Astrocyte (in vitro differentiated cells and primary cell): ENCODE measurements around the gene CRELD2. TPM values are rescaled to one million over a fixed set of nuclear protein-coding genes. Genes with fewer than 3 reads are reported as not detected.
A peak's percentile ranks its signal among the peaks of the same experiment; 100 is the strongest.

Experiments
- DNase-seq: peaks from one replicate; pipeline ENCODE4 v3.0.0-alpha.2; 2010; ENCODE audit warnings: low read depth
- FAIRE-seq: peaks from 2 replicates; lab custom pipeline; 2011; peaks lifted over from hg19 to GRCh38; lab: Jason Lieb, UNC
- H2AFZ ChIP-seq: 2 replicates; pipeline ENCODE4 v1.6.0; 2012; ENCODE audit warnings: low read depth, low read length, inconsistent platforms
- H3K27ac ChIP-seq: 2 replicates; pipeline ENCODE4 v1.5.1; 2011; ENCODE audit warnings: low read depth, low read length, inconsistent platforms
- H3K27me3 ChIP-seq: 2 replicates; pipeline ENCODE4 v1.6.0; 2011; ENCODE audit warnings: low read length, inconsistent platforms; ENCODE audit not compliant: insufficient read depth
- H3K36me3 ChIP-seq: 2 replicates; pipeline ENCODE4 v1.5.1; 2011; ENCODE audit warnings: low read length, inconsistent platforms; ENCODE audit not compliant: insufficient read depth
- H3K4me1 ChIP-seq: 2 replicates; pipeline ENCODE4 v1.5.1; 2011; ENCODE audit warnings: low read length, inconsistent platforms; ENCODE audit not compliant: insufficient read depth
- H3K4me2 ChIP-seq: 2 replicates; pipeline ENCODE4 v1.6.0; 2012; ENCODE audit warnings: low read length, inconsistent platforms
- H3K4me3 ChIP-seq: 2 replicates; pipeline ENCODE4 v1.5.1; 2011; ENCODE audit warnings: low read depth, mild to moderate bottlenecking, low read length, inconsistent platforms; ENCODE audit not compliant: insufficient read depth
- H3K79me2 ChIP-seq: 2 replicates; pipeline ENCODE4 v1.6.0; 2012; ENCODE audit warnings: mild to moderate bottlenecking, low read length, inconsistent platforms; ENCODE audit not compliant: insufficient read depth
- H3K9ac ChIP-seq: 2 replicates; pipeline ENCODE4 v1.6.0; 2012; ENCODE audit warnings: mild to moderate bottlenecking, low read length, inconsistent platforms
- H3K9me3 ChIP-seq: 2 replicates; pipeline ENCODE4 v1.5.1; 2012; ENCODE audit warnings: low read depth, mild to moderate bottlenecking, low read length, inconsistent platforms; ENCODE audit not compliant: insufficient read depth
- H4K20me1 ChIP-seq: 2 replicates; pipeline ENCODE4 v1.6.0; 2012; ENCODE audit warnings: low read length, inconsistent platforms; ENCODE audit not compliant: insufficient read depth
- H3K27ac Mint-ChIP-seq: one replicate; pipeline ENCODE4 v1.8.0; 2021; ENCODE audit warnings: mild to moderate bottlenecking, mixed read lengths; ENCODE audit not compliant: unreplicated experiment
- H3K27me3 Mint-ChIP-seq: one replicate; pipeline ENCODE4 v1.8.0; 2021; ENCODE audit warnings: low read depth, mixed read lengths; ENCODE audit not compliant: unreplicated experiment
- H3K36me3 Mint-ChIP-seq: one replicate; pipeline ENCODE4 v1.8.0; 2021; ENCODE audit warnings: low read depth, mixed read lengths; ENCODE audit not compliant: unreplicated experiment
- H3K4me1 Mint-ChIP-seq: one replicate; pipeline ENCODE4 v1.8.0; 2021; ENCODE audit warnings: low read depth, mixed read lengths; ENCODE audit not compliant: unreplicated experiment
- H3K4me3 Mint-ChIP-seq: one replicate; pipeline ENCODE4 v1.8.0; 2021; ENCODE audit warnings: mild to moderate bottlenecking, moderate library complexity, mixed read lengths; ENCODE audit not compliant: unreplicated experiment
- H3K9me3 Mint-ChIP-seq: one replicate; pipeline ENCODE4 v1.8.0; 2021; ENCODE audit warnings: mild to moderate bottlenecking, mixed read lengths; ENCODE audit not compliant: unreplicated experiment
- EZH2 ChIP-seq: IDR thresholded peaks from 2 replicates; pipeline ENCODE4 v1.6.1; 2012; ENCODE audit warnings: mild to moderate bottlenecking, low read length, inconsistent platforms; ENCODE audit not compliant: insufficient read depth
- total RNA-seq: library from RNA; stranded (reverse); gene quantifications from 2 replicates; pipeline ENCODE4 v1.2.1, GENCODE V29; 2021
- TF ChIP-seq, protein P1 (sequence below): IDR thresholded peaks from 2 replicates; pipeline ENCODE4 v1.5.1; 2011; ENCODE audit warnings: low read depth, mild to moderate bottlenecking, inconsistent platforms, low read length, moderate library complexity; ENCODE audit not compliant: insufficient read depth

Gene CRELD2
- total RNA-seq, 1 donor from 2014 or later: 49.6 TPM

DNA sequence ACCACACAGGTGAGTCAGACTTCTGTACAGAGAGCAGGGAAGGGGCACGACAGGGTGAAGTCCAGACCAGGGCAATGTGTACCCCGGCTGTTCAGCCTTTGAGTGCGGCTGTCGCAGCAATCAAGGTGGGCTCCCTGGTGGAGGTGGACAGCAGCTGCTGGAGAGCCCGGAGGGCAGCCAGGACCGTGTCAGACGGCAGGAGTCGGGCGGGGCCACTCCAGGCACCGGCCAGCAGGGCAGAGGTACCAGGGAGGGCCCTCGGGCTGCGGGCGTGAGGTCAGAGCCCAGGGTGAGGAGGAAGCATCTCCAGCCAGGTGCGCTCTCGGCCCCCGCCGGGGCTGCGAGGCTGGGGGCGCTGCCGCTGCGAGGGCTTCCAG is 41.3 kb downstream of the CRELD2 start:
- Mint-ChIP-seq H3K27me3 (peaks cover 6% of the 10 kb centered on the region), H3K4me3 (peak overlapping the region; percentile 78), H3K27ac (no peak overlapping the region), H3K36me3 (peaks cover 4% of the 10 kb centered on the region), H3K9me3 (no peaks in the 10 kb centered on the region), H3K4me1 (peaks cover 3% of the 10 kb centered on the region)
- H3K27me3 ChIP-seq: no peaks in the 10 kb centered on the region
- no peak for FAIRE-seq
- H3K9ac ChIP-seq: peak overlapping the region; percentile 87
- H3K4me1 ChIP-seq: peaks cover 31% of the 10 kb centered on the region
- peak overlapping the region; percentile 49 for H3K27ac ChIP-seq
- no peak for DNase-seq
- H2AFZ ChIP-seq: peak overlapping the region; percentile 93
- no peak for TF ChIP-seq EZH2
- TF ChIP-seq, protein P1, sequence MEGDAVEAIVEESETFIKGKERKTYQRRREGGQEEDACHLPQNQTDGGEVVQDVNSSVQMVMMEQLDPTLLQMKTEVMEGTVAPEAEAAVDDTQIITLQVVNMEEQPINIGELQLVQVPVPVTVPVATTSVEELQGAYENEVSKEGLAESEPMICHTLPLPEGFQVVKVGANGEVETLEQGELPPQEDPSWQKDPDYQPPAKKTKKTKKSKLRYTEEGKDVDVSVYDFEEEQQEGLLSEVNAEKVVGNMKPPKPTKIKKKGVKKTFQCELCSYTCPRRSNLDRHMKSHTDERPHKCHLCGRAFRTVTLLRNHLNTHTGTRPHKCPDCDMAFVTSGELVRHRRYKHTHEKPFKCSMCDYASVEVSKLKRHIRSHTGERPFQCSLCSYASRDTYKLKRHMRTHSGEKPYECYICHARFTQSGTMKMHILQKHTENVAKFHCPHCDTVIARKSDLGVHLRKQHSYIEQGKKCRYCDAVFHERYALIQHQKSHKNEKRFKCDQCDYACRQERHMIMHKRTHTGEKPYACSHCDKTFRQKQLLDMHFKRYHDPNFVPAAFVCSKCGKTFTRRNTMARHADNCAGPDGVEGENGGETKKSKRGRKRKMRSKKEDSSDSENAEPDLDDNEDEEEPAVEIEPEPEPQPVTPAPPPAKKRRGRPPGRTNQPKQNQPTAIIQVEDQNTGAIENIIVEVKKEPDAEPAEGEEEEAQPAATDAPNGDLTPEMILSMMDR: no peak
- peak overlapping the region; percentile 85 for H3K4me2 ChIP-seq
- H3K36me3 ChIP-seq: peaks cover 2% of the 10 kb centered on the region
- H3K9me3 ChIP-seq: no peaks in the 10 kb centered on the region
- H3K4me3 ChIP-seq: peak overlapping the region; percentile 75
- H4K20me1 ChIP-seq: peaks cover 28% of the 10 kb centered on the region
- H3K79me2 ChIP-seq: peaks cover 37% of the 10 kb centered on the region

DNA sequence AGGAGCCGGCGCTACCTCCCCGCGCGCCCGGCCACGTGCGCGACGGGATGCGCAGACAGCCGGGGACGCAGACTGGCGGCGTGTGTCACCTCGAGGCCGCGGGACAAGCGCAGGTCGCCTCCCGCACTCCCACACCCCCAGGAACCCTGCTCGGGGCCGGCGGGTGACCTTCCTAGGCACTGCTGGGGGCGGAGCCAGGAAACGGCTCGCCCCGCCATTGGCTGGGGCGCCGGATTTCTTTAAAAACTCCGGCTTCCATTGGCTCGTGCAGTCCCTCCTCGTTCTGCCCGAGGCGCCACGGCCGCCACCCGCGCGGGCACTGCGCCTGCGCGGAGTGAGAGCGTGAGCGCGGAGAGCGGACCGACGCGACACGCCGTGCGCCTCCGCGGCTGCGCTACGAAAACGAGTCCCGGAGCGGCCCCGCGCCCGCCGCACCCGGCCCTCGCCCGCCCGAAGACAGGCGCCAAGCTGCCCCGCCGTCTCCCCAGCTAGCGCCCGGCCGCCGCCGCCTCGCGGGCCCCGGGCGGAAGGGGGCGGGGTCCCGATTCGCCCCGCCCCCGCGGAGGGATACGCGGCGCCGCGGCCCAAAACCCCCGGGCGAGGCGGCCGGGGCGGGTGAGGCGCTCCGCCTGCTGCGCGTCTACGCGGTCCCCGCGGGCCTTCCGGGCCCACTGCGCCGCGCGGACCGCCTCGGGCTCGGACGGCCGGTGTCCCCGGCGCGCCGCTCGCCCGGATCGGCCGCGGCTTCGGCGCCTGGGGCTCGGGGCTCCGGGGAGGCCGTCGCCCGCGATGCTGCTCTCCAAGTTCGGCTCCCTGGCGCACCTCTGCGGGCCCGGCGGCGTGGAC is 41.9 kb downstream of the CRELD2 start, which contains the start of gene PIM3:
TSS of gene PIM3 (plus strand) at position 614 of the 846 bp plus-strand sequence. CDS start at position 790, 176 bp downstream.
- Histone ChIP-seq H3K4me3 (peak within 1 kb of the TSS; percentile 75), H3K4me1 (peaks cover 31% of the 10 kb centered on the region), H3K9me3 (no peaks in the 10 kb centered on the region), H3K27me3 (no peaks in the 10 kb centered on the region), H3K79me2 (peaks cover 38% of the 10 kb centered on the region), H2AFZ (peak within 1 kb of the TSS; percentile 93), H4K20me1 (peaks cover 34% of the 10 kb centered on the region), H3K27ac (peak within 1 kb of the TSS; percentile 83), H3K4me2 (peak within 1 kb of the TSS; percentile 85), H3K9ac (peak within 1 kb of the TSS; percentile 87), H3K36me3 (peaks cover 2% of the 10 kb centered on the region)
- Mint-ChIP-seq H3K27me3 (peaks cover 4% of the 10 kb centered on the region), H3K4me1 (peaks cover 3% of the 10 kb centered on the region), H3K9me3 (no peaks in the 10 kb centered on the region), H3K36me3 (peaks cover 4% of the 10 kb centered on the region), H3K27ac (no peak within 1 kb of the TSS), H3K4me3 (peak within 1 kb of the TSS; percentile 85)
- DNase-seq (peak; percentile 88), FAIRE-seq (no peak)
- no peak for TF ChIP-seq EZH2
- TF ChIP-seq, protein P1: no peak
